H1 (cell line): Measurements from ENCODE around the gene ABL1.

ENCODE experiments used
- BRCA1 ChIP-seq: IDR thresholded peaks from 2 replicates; pipeline ENCODE4 v1.6.1; 2012; ENCODE audit warnings: low read depth, low read length, improper control_type of control experiment
- CTCF ChIP-seq, 3 experiments: IDR thresholded peaks; 1 replicate in 2 of 3; 2 replicates in 1 of 3; pipeline versions ENCODE4 v1.5.1 to v1.6.1; 2011; ENCODE audit warnings: low read length in 3 of 3, mild to moderate bottlenecking in 3 of 3, inconsistent platforms in 2 of 3, low read depth in 1 of 3, moderate library complexity in 1 of 3; ENCODE audit not compliant: insufficient read depth in 1 of 3; ENCODE audit errors: control extremely low read depth in 1 of 3
- EP300 ChIP-seq, 2 experiments: IDR thresholded peaks; 1 replicate in 1 of 2; 2 replicates in 1 of 2; pipeline ENCODE4 v1.6.1; 2011 to 2012; ENCODE audit warnings: low read depth in 2 of 2, low read length in 2 of 2, mild to moderate bottlenecking in 2 of 2, borderline replicate concordance in 1 of 2, inconsistent platforms in 1 of 2, moderate library complexity in 1 of 2
- EZH2 ChIP-seq: fragments of 200-600 bp; sonication (generic); IDR thresholded peaks from 2 replicates; pipeline ENCODE4 v1.7.1; 2012; ENCODE audit warnings: low read depth, mild to moderate bottlenecking, moderate library complexity, low read length, inconsistent platforms; ENCODE audit not compliant: severe bottlenecking
- GABPA ChIP-seq: IDR thresholded peaks from 2 replicates; pipeline ENCODE4 v1.6.1; 2011; ENCODE audit warnings: mild to moderate bottlenecking, low read length, moderate library complexity, borderline replicate concordance; ENCODE audit not compliant: insufficient read depth
- TAF1 ChIP-seq: IDR thresholded peaks from 2 replicates; pipeline ENCODE4 v1.6.1; 2011; ENCODE audit warnings: mild to moderate bottlenecking, low read depth, low read length
- TF ChIP-seq, protein P1 (sequence below): IDR thresholded peaks from 2 replicates; pipeline ENCODE4 v1.6.1; 2012; ENCODE audit warnings: inconsistent platforms
- TF ChIP-seq, protein P2 (sequence below): IDR thresholded peaks from 2 replicates; pipeline ENCODE4 v1.6.1; 2011; ENCODE audit warnings: low read length, improper control_type of control experiment

GRCh38 chr9:130890870-130891687, 56.0 kb downstream of the ABL1 start:
- TF ChIP-seq BRCA1 (no peak), CTCF (IDR thresholded peaks at IDR 0.05; ENCODE audit: control extremely low read depth in 1 of 3, insufficient read depth in 1 of 3, low read depth in 1 of 3, low read length in 3 of 3) (no peak), TAF1 (no peak), EZH2 (no peak), EP300 (IDR thresholded peaks at IDR 0.05; ENCODE audit: borderline replicate concordance in 1 of 2, low read depth in 2 of 2, low read length in 2 of 2) (no peak), GABPA (no peak)
- TF ChIP-seq, protein P1, sequence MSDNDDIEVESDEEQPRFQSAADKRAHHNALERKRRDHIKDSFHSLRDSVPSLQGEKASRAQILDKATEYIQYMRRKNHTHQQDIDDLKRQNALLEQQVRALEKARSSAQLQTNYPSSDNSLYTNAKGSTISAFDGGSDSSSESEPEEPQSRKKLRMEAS: no peak
- TF ChIP-seq, protein P2, sequence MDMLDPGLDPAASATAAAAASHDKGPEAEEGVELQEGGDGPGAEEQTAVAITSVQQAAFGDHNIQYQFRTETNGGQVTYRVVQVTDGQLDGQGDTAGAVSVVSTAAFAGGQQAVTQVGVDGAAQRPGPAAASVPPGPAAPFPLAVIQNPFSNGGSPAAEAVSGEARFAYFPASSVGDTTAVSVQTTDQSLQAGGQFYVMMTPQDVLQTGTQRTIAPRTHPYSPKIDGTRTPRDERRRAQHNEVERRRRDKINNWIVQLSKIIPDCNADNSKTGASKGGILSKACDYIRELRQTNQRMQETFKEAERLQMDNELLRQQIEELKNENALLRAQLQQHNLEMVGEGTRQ: no peak
